ENCODE measurements around the gene PPARG. TPM values are rescaled to one million over a fixed set of nuclear protein-coding genes. Genes with fewer than 3 reads are reported as not detected.
"Not testable (repeated sequence)": the region's sequence is repeated elsewhere in the genome, so short reads cannot be mapped to it uniquely, and the experiment has no call there.

Gene PPARG
- total RNA-seq, 4 donors from 2014 or later, result 16.9 to 146 (median 117) TPM

- no peaks in the 10 kb centered on the region for H3K9me3 ChIP-seq
- no peaks in the 10 kb centered on the region for H3K36me3 ChIP-seq
- intact Hi-C loops (cut with DNase I; ENCODE audit: low total_unique reads) (no loop called here), in situ Hi-C loops (cut with MboI; ENCODE audit: low pct_ligation_motif_present in 1 of 4, low pct_unique_long_range_greater_than_20kb in 1 of 4, low sequenced_read_pairs in 3 of 4) (no loop called here)
- H3K27ac ChIP-seq, result no peak overlapping the region
- peaks cover 0 to 18% (median 15%) of the 10 kb centered on the region in 4 donors for H3K4me1 ChIP-seq
- TF ChIP-seq POLR2AphosphoS5 (IDR thresholded peaks at IDR 0.05) (no peak), POLR2A (IDR thresholded peaks at IDR 0.05) (no peak), EP300 (IDR thresholded peaks at IDR 0.05; ENCODE audit: low read depth) (no peak)
- TF ChIP-seq, protein P1, sequence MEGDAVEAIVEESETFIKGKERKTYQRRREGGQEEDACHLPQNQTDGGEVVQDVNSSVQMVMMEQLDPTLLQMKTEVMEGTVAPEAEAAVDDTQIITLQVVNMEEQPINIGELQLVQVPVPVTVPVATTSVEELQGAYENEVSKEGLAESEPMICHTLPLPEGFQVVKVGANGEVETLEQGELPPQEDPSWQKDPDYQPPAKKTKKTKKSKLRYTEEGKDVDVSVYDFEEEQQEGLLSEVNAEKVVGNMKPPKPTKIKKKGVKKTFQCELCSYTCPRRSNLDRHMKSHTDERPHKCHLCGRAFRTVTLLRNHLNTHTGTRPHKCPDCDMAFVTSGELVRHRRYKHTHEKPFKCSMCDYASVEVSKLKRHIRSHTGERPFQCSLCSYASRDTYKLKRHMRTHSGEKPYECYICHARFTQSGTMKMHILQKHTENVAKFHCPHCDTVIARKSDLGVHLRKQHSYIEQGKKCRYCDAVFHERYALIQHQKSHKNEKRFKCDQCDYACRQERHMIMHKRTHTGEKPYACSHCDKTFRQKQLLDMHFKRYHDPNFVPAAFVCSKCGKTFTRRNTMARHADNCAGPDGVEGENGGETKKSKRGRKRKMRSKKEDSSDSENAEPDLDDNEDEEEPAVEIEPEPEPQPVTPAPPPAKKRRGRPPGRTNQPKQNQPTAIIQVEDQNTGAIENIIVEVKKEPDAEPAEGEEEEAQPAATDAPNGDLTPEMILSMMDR (IDR thresholded peaks at IDR 0.05), result no peak
- DNase-seq, result no peak
- H3K4me3 ChIP-seq, result no peak overlapping the region
- WGBS, 2 donors (ENCODE audit: low coverage in 1 of 2), result 95% methylated on average over 7 of the region's 7 CpGs; no CpG with 5 or more reads in 1 of the 2 donors
- no peaks in the 10 kb centered on the region for H3K27me3 ChIP-seq
Observed at GRCh38 chr3:12455740-12456139, 166.9 kb downstream of the PPARG start.

DNA sequence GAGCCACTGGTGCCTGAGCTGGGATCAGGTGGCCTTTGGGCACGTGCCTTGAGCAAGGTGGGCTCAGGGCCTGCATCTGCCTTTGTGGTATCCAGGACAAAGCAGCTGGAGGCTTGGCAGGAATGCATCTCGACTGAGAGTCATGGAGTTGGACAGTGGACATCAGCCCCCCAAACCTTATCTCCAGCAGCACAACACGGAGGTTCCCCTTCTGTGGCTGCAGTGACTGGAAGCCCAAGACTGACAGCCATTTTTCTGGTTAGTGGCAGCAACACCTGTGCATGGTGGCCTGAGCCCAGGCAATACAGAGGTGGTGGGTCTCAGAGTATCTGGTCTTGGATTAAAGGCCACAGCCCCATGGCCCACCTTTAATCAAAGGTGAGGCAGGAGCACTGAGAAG, 167.6 kb downstream of the PPARG start:
- no peak for DNase-seq
- Histone ChIP-seq H3K4me1 (peaks cover 0 to 25% (median 22%) of the 10 kb centered on the region in 4 donors), H3K36me3 (no peaks in the 10 kb centered on the region), H3K9me3 (no peaks in the 10 kb centered on the region), H3K27ac (no peak overlapping the region), H3K27me3 (no peaks in the 10 kb centered on the region), H3K4me3 (no peak overlapping the region)
- in situ Hi-C loops (cut with MboI; ENCODE audit: low pct_ligation_motif_present in 1 of 4, low pct_unique_long_range_greater_than_20kb in 1 of 4, low sequenced_read_pairs in 3 of 4) (no loop called here), intact Hi-C loops (cut with DNase I; ENCODE audit: low total_unique reads) (no loop called here)
- WGBS, 2 donors (ENCODE audit: low coverage in 1 of 2), result 84% methylated on average over 3 of the region's 3 CpGs; no CpG with 5 or more reads in 1 of the 2 donors
- TF ChIP-seq POLR2A (IDR thresholded peaks at IDR 0.05), result no peak
- TF ChIP-seq, protein P1 (IDR thresholded peaks at IDR 0.05), result no peak
- TF ChIP-seq EP300 (IDR thresholded peaks at IDR 0.05; ENCODE audit: low read depth), result no peak
- TF ChIP-seq POLR2AphosphoS5 (IDR thresholded peaks at IDR 0.05), result no peak

- H3K9me3 ChIP-seq; H3K27me3 ChIP-seq; intact Hi-C loops (cut with DNase I; ENCODE audit: low total_unique reads); H3K4me3 ChIP-seq; H3K36me3 ChIP-seq; H3K27ac ChIP-seq; in situ Hi-C loops (cut with MboI; ENCODE audit: low pct_ligation_motif_present in 1 of 4, low pct_unique_long_range_greater_than_20kb in 1 of 4, low sequenced_read_pairs in 3 of 4); DNase-seq: not testable (repeated sequence)
- H3K4me1 ChIP-seq, result peaks cover 0 to 34% (median 30%) of the 10 kb centered on the region in 4 donors
- 39 to 67% methylated on average over 2 to 4 of the region's 4 CpGs for whole genome bisulfite sequencing, 2 donors (ENCODE audit: low coverage in 1 of 2)
Observed at GRCh38 chr3:12457380-12457779, 168.5 kb downstream of the PPARG start.

DNA sequence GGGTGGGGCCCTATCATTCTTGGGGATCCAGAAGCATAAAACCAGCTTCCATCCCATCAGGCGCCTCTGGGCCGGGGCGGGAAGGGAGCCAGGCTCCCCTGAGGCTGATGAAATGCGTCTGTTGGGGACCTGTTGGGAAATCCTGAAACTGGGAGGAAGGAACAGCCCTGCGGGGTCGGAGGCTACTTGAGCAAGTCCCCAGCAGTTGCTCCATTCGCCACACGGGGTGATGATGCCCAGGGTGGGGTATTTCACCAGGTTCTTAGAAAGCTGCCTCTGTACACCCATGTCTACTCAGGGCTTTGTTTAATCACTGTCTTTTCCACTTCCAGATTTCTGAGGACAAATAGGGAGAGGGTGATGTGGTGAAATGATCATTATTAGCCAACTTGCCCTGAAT, 170.0 kb downstream of the PPARG start:
- peak overlapping the region in 3 of 4 donors; percentile 48 to 62 (median 56) for H3K27ac ChIP-seq
- in situ Hi-C loops (cut with MboI; ENCODE audit: low pct_ligation_motif_present in 1 of 4, low pct_unique_long_range_greater_than_20kb in 1 of 4, low sequenced_read_pairs in 3 of 4), result no loop called here
- H3K27me3 ChIP-seq, result no peaks in the 10 kb centered on the region
- H3K36me3 ChIP-seq, result no peaks in the 10 kb centered on the region
- TF ChIP-seq POLR2AphosphoS5 (IDR thresholded peaks at IDR 0.05) (no peak), EP300 (IDR thresholded peaks at IDR 0.05; ENCODE audit: low read depth) (no peak), POLR2A (IDR thresholded peaks at IDR 0.05) (no peak)
- TF ChIP-seq, protein P1 (IDR thresholded peaks at IDR 0.05), result no peak
- no peak overlapping the region for H3K4me3 ChIP-seq
- no peaks in the 10 kb centered on the region for H3K9me3 ChIP-seq
- intact Hi-C loops (cut with DNase I; ENCODE audit: low total_unique reads), result no loop called here
- peaks cover 0 to 40% (median 34%) of the 10 kb centered on the region in 4 donors for H3K4me1 ChIP-seq
- WGBS, 2 donors (ENCODE audit: low coverage in 1 of 2), result 65% methylated on average over 8 of the region's 8 CpGs; no CpG with 5 or more reads in 1 of the 2 donors
- DNase-seq, result no peak

- peak overlapping the region; percentile 62 to 76 (median 68) for H3K27ac ChIP-seq
- 53 to 70% methylated on average over 3 of the region's 3 CpGs for WGBS, 2 donors (ENCODE audit: low coverage in 1 of 2)
- H3K4me1 ChIP-seq, result peaks cover 0 to 40% (median 34%) of the 10 kb centered on the region in 4 donors
- H3K9me3 ChIP-seq, result no peaks in the 10 kb centered on the region
- TF ChIP-seq POLR2AphosphoS5 (IDR thresholded peaks at IDR 0.05), result no peak
- no peak for TF ChIP-seq EP300 (IDR thresholded peaks at IDR 0.05; ENCODE audit: low read depth)
- TF ChIP-seq, protein P1 (IDR thresholded peaks at IDR 0.05), result peak in 1 of 5 experiments; percentile 21
- no peak overlapping the region for H3K4me3 ChIP-seq
- in situ Hi-C loops (cut with MboI; ENCODE audit: low pct_ligation_motif_present in 1 of 4, low pct_unique_long_range_greater_than_20kb in 1 of 4, low sequenced_read_pairs in 3 of 4) (loop anchor here in 1 of 4 donors (10.0 kb wide), 1 partner anchor 315 kb away; no protein-coding TSS in a partner anchor), intact Hi-C loops (cut with DNase I; ENCODE audit: low total_unique reads) (no loop called here)
- H3K27me3 ChIP-seq, result no peaks in the 10 kb centered on the region
- no peaks in the 10 kb centered on the region for H3K36me3 ChIP-seq
- peak; percentile 69 for DNase-seq
Observed at GRCh38 chr3:12460127-12460526, 171.3 kb downstream of the PPARG start.
